Measurements from ENCODE around the gene MRPL30. TPM values are rescaled to one million over a fixed set of nuclear protein-coding genes. Genes with fewer than 3 reads are reported as not detected.
"Not testable (repeated sequence)": the region's sequence is repeated elsewhere in the genome, so short reads cannot be mapped to it uniquely, and the experiment has no call there.

Gene MRPL30
- total RNA-seq, 1 experiment from 2014 or later, result 38.6 TPM

DNA sequence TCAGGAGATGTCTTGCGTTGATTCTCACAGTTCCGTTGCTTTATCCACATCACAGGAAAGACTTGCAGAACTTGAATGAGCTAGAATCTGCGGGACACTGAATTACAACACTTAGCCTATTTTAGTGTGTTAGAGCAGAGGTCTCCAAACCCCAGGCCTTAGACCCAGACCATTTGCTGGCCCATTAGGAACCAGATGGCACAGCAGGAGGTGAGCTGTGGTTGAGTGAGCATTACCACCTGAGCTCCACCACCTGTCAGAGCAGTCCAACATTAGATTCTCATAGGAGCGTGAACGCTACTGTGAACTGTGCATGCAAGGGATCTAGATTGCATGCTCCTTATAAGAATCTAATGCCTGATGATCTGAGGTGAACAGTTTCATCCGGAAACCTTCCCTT is 3.8 kb downstream of the MRPL30 start:
- DNase-seq (ENCODE audit: low read depth), result no peak

DNA sequence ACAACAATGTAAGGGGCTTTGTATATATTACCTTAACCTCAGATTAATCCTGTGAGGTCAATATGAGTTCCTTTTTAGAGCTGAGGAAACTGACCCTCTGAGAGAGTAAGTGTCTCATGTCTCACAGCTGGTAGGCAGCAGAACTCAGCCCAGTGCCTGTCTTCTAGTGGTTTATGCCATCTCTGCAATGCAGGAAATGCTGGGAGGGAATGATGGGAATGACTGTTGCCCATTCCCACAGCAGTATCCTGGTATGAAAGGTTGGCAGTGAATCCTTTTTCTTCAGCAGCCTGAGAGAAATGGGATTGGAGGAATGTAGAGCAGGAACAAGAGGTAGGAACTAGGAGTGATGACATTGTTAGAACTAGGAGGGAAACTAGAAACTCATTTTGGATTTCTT is 6.0 kb downstream of the MRPL30 start:
- no peak for DNase-seq (ENCODE audit: low read depth)

- no peak for DNase-seq (ENCODE audit: low read depth)
Observed at GRCh38 chr2:99188357-99188756, 7.4 kb downstream of the MRPL30 start.

DNA sequence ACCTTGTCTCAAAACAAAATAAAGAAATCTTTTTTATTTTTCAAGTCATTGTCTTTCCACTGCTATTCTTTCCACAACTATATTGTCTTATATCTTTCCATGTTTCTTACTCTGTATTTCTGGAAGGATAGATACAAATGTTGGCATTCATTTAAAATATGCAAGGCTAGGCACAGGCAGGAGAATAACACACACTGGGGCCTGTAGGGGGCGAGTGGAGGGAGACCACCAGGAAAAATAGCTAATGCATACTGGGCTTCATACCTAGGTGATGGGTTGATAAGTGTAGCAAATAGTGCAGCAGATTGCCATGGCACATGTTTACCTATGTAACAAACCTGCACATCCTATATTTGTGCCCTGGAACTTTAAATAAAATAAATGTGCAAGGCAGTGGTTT is 9.6 kb downstream of the MRPL30 start:
- no peak for DNase-seq (ENCODE audit: low read depth)

DNA sequence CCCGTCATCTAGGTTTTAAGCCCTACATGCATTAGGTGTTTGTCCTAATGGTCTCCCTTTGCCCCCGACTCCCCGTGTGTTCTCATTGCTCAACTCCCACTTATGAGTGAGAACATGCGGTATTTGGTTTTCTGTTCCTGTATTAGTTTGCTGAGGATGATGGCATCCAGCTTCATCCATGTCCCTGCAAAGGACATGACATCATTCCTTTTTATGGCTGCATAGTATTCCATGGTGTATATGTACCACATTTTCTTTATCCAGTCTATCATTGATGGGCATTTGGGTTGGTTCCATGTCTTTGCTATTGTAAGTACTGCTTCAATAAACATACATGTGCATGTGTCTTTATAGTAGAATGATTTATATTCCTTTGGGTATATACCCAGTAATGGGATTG is 11.4 kb downstream of the MRPL30 start:
- DNase-seq (ENCODE audit: low read depth), result not testable (repeated sequence)

DNA sequence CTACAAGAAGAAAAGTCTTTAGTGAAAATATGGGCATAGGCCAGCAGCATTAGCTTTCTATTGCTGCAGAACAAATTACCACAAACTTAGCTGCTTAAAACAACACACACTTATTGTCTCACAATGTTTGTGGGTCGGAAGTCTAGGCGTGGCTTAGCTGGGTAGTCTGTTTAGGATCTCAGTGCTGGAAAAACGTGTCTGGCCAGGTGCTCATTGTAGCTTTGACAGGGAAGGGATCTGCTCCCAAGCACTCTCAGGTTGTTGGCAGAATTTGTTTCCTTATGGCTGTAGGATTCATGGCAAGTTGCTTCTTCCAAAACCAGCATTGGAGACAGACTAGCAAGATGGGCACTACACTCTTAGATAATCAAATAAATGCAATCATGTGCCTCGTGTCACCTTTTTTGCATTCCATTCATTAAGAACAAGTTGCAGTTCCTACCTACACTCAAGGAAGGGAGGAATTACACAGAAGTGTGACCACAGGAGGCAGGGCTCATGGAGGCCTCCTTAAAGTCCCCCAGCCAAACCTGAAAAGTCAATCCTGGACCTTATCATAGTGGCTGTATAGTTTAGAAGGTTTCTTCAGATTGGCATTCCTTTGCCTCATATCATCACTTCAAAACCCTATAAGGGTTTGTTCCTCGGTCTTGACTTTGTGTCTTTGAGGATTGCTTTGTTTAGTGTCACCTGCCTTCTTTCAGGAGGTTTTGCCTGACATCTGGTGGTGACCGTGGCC is 17.3 kb downstream of the MRPL30 start:
- no peak for DNase-seq (ENCODE audit: low read depth)

DNA sequence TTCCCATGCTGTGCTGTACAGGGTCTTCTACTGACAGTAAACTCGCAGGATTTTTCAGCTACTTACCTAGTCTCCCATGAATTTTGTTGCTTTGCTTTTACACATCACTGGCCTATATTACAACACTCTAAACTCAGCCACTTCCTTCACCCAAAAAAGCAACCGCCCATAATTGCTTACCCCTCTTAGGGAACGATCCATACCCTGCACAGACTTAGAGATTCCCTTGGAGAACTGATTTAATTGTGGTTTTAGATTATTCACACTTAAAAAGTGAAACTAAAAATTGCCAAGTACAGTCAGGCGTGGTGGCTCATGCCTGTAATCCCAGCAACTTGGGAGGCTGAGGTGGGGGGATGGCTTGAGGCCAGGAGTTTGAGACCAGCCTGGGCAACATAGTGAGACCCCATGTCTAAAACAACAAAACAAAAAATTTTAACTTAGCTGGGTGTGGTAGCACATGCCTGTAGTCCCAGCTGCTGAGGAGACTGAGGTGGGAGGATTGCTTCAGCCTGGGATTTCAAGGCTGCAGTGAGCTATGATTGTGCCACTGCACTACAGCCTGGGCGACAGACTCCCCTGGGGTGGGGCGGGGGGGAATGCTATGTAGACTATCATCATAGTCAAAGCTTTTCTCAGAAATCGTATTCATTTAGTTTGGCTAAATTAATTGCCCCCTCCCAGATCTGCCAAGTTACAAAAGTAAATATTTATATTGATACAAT is 19.3 kb downstream of the MRPL30 start:
- no peak for DNase-seq (ENCODE audit: low read depth)

DNA sequence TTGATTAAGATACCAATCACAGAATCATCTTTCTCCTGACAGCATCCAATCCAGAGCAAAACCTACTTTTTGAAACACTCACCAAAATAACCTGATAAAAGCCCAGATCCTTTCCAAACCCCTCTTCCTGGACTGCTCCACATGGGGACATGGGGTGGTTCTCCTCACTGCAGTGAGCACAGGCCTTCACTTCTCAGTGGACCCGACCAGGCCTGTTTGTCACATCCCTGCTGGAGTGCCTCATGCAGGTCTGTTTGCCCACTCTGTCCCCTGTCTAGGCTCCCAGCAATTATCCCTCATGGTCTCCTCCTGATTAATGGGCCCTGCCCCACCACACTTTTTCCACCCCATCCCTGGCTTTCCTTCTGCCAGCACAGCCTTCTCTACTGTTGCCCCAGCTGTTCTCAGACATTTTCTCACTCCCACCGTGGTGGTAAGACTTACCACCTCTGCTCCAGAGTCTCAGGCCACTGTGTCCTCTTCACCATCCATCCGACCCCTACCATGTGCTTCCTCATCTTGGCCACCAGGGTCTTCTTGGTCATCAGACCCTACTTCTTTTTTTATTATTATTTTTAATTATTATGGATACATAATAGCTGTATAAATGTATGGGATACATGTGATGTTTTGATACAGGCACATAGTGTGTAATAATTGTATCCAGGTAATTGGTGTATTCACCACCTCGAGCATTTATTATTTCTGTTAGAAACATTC is 21.1 kb downstream of the MRPL30 start:
- no peak for DNase-seq (ENCODE audit: low read depth)

GRCh38 chr2:99205491-99205890 is 24.5 kb downstream of the MRPL30 start:
- DNase-seq (ENCODE audit: low read depth), result no peak

DNA sequence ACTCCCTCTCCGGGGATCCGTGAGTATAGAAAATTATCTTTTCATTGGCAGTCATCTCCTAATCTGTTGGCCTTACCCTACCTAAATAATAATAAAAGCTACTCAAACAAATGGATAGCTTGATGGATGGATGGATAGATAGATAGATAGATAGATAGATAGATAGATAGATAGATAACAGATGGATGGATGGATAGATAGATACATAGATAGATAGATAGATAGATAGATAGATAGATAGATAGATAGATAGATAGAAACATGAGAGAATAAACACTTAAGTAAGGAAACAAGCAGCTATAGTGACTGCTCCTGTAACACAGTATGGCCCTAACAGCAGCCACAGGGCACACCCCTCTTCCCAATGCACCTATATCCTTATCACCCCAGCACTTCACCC is 35.1 kb downstream of the MRPL30 start:
- no peak for DNase-seq (ENCODE audit: low read depth)

DNA sequence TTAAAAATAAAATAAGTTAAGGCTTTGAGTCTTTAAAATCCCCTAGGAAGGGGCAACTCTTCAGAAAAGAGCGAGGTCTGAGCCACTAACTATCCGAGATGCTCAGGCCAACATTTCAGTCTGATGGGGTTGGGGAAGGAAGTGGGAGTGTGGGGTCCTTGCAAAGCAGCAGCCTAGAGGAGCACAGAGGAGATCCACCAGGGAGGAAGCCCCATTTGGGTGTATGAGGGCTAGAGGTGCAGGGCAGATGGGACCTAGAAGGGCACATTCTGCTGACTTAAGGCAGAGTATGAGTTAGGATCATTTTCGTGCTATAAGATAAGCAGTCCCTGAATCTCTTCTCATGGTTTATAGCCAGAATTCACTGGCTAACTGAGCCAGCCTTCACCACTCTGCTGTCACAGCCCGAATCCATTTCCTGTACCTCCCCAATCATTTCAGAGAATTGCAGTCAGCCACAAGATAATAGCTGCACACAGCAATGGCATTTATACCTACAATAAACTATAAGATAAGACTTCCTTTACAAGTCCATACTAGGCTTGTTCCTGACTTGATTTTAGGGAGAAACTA is 37.0 kb downstream of the MRPL30 start:
- DNase-seq (ENCODE audit: low read depth), result no peak

DNA sequence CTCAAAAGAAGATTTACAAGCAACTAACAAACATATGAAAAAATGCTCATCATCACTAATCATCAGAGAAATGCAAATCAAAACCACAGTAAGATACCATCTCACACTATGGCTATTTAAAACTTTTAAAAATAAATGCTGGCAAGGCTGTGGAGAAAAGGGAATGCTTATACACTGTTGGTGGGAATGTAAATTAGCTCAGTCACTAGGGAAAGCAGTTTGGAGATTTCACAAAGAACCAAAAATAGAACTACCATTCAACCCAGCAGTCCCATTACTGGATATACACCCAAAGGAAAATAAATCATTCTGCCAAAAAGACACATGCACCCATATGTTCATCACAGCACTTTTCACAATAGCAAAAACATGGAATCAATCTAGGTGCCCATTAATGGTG is 52.2 kb downstream of the MRPL30 start:
- DNase-seq (ENCODE audit: low read depth), result not testable (repeated sequence)

GRCh38 chr2:99238599-99238998 is 57.6 kb downstream of the MRPL30 start:
- DNase-seq (ENCODE audit: low read depth), result no peak

GRCh38 chr2:99240431-99240830 is 59.4 kb downstream of the MRPL30 start:
- no peak for DNase-seq (ENCODE audit: low read depth)

DNA sequence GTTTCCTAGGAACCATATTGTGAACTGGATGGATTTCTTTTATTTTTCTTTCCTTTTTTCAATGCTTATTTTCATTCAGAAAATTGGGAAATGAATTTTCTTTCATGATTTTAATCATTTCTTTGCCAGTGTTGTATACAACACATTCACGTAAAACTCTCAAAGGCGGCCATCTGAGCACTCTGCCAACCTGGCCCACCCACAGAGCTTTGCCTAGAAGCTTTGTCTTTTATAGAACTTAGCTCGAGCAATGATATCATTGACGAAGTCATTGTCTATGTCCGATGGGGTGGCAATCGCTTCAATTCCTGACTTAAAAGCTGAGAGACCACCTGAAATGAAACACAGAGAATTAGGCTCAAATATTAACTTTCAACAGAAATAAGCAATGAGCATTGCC is 61.2 kb downstream of the MRPL30 start:
- no peak for DNase-seq (ENCODE audit: low read depth)

Other genes with a start within 250 kb of the MRPL30 start
- gene CRACDL, start 245.0 kb upstream of the MRPL30 start, total RNA-seq (2014; rRNA removed), result not detected in 2 replicates
- not detected in 2 replicates for gene C2orf15, start 39.5 kb upstream of the MRPL30 start, total RNA-seq (2014; rRNA removed)
- 1.5 and 2.5 TPM in 2 replicates for gene TSGA10, start 26.2 kb upstream of the MRPL30 start, total RNA-seq (2014; rRNA removed)
- 5.2 and 7.1 TPM in 2 replicates for gene LIPT1, start 26.2 kb upstream of the MRPL30 start, total RNA-seq (2014; rRNA removed)
- 23.4 and 29.0 TPM in 2 replicates for gene MITD1, start 126 bp upstream of the MRPL30 start, total RNA-seq (2014; rRNA removed)
- gene LYG2, start 74.5 kb downstream of the MRPL30 start, total RNA-seq (2014; rRNA removed), result not detected in 2 replicates
- 0.26 and 0.86 TPM in 2 replicates for gene LYG1, start 120.0 kb downstream of the MRPL30 start, total RNA-seq (2014; rRNA removed)
- 56.7 and 74.7 TPM in 2 replicates for gene TXNDC9, start 155.1 kb downstream of the MRPL30 start, total RNA-seq (2014; rRNA removed)
- gene EIF5B, start 156.2 kb downstream of the MRPL30 start, total RNA-seq (2014; rRNA removed), result 13.7 and 25.2 TPM in 2 replicates

Data from LHCN-M2 (cell line).